GM21723 (cell line): Measurements from ENCODE around the gene MON2.
"Not testable (repeated sequence)": the region's sequence is repeated elsewhere in the genome, so short reads cannot be mapped to it uniquely, and the experiment has no call there.

Source experiments
- ATAC-seq: cut with Tn5 transposase; IDR thresholded peaks from one replicate; pipeline ENCODE4 v1.9.1; 2021; ENCODE audit warnings: mild to moderate bottlenecking, moderate library complexity; ENCODE audit not compliant: unreplicated experiment

The MON2 gene

GRCh38 chr12:62472472-62472871 is 5.8 kb downstream of the MON2 start:
- ATAC-seq: no peak

GRCh38 chr12:62481843-62482540 is 15.4 kb downstream of the MON2 start:
- ATAC-seq: no peak

GRCh38 chr12:62482769-62483168 is 16.1 kb downstream of the MON2 start:
- no peak for ATAC-seq

GRCh38 chr12:62484233-62484632 is 17.6 kb downstream of the MON2 start:
- no peak for ATAC-seq

GRCh38 chr12:62505786-62506185 is 39.2 kb downstream of the MON2 start:
- no peak for ATAC-seq

- no peak for ATAC-seq
Observed at GRCh38 chr12:62512901-62513300, 46.3 kb downstream of the MON2 start.

- ATAC-seq: not testable (repeated sequence)
Observed at GRCh38 chr12:62514080-62514479, 47.5 kb downstream of the MON2 start.

- no peak for ATAC-seq
Observed at GRCh38 chr12:62516927-62517326, 50.3 kb downstream of the MON2 start.

- no peak for ATAC-seq
Observed at GRCh38 chr12:62517887-62518286, 51.3 kb downstream of the MON2 start.

GRCh38 chr12:62519043-62519442 is 52.4 kb downstream of the MON2 start:
- ATAC-seq: no peak

GRCh38 chr12:62520361-62520760 is 53.7 kb downstream of the MON2 start:
- no peak for ATAC-seq

- ATAC-seq: peak; percentile 52
Observed at GRCh38 chr12:62522984-62523383, 56.4 kb downstream of the MON2 start.

- ATAC-seq: no peak
Observed at GRCh38 chr12:62523619-62524018, 57.0 kb downstream of the MON2 start.

GRCh38 chr12:62525271-62525670 is 58.6 kb downstream of the MON2 start:
- no peak for ATAC-seq

- no peak for ATAC-seq
Observed at GRCh38 chr12:62530596-62530995, 64.0 kb downstream of the MON2 start.

- no peak for ATAC-seq
Observed at GRCh38 chr12:62532333-62532732, 65.7 kb downstream of the MON2 start.

GRCh38 chr12:62533087-62533754 is 66.6 kb downstream of the MON2 start:
- no peak for ATAC-seq

GRCh38 chr12:62533755-62534107 is 67.1 kb downstream of the MON2 start:
- no peak for ATAC-seq

GRCh38 chr12:62536546-62536945 is 69.9 kb downstream of the MON2 start:
- no peak for ATAC-seq

- ATAC-seq: no peak
Observed at GRCh38 chr12:62537551-62537950, 70.9 kb downstream of the MON2 start.

GRCh38 chr12:62540354-62540753 is 73.7 kb downstream of the MON2 start:
- ATAC-seq: no peak

- ATAC-seq: no peak
Observed at GRCh38 chr12:62542814-62543213, 76.2 kb downstream of the MON2 start.

- ATAC-seq: no peak
Observed at GRCh38 chr12:62543324-62543723, 76.7 kb downstream of the MON2 start.
